ENCODE results near the gene PTPN14.

PTPN14 gene

GRCh38 chr1:214514032-214514818 is 37.2 kb downstream of the PTPN14 start (continued):
- TF ChIP-seq INSM2 (tag by site-specific recombination; IDR thresholded peaks at IDR 0.05) (no peak), ZNF747 (tag by site-specific recombination; IDR thresholded peaks at IDR 0.05) (no peak), TRIM28 (IDR thresholded peaks at IDR 0.05; ENCODE audit: borderline replicate concordance, low read length) (0 out of 2 replicates have a peak, but pooled peaks have one; percentile 11), ZNF791 (tag by site-specific recombination; IDR thresholded peaks at IDR 0.05) (no peak), FEZF1 (tag by site-specific recombination; IDR thresholded peaks at IDR 0.05) (peak; percentile 92), ZNF449 (tag by site-specific recombination; IDR thresholded peaks at IDR 0.05) (peak; percentile 10; the same call in 1 of the 2 replicates), ZNF404 (tag by site-specific recombination; IDR thresholded peaks at IDR 0.05) (no peak), PRDM6 (tag by site-specific recombination; IDR thresholded peaks at IDR 0.05) (peak; percentile 90), ZNF561 (tag by site-specific recombination; IDR thresholded peaks at IDR 0.05; ENCODE audit: borderline replicate concordance) (peak; percentile 64), PBX3 (CRISPR knock-in tag; IDR thresholded peaks at IDR 0.05) (no peak), ZFP69B (tag by site-specific recombination; IDR thresholded peaks at IDR 0.05) (peak; percentile 71), ZNF221 (tag by site-specific recombination; IDR thresholded peaks at IDR 0.05; ENCODE audit: borderline replicate concordance) (no peak), ZNF704 (tag by site-specific recombination; IDR thresholded peaks at IDR 0.05) (no peak), ZEB2 (tag by site-specific recombination; IDR thresholded peaks at IDR 0.05) (peak; percentile 28; the same call in 1 of the 2 replicates), ZSCAN30 (tag by site-specific recombination; IDR thresholded peaks at IDR 0.05) (peak; percentile 89), ZSCAN23 (tag by site-specific recombination; IDR thresholded peaks at IDR 0.05) (no peak), ATF2 (tag by site-specific recombination; IDR thresholded peaks at IDR 0.05; ENCODE audit: low read depth) (0 out of 2 replicates have a peak, but pooled peaks have one; percentile 23), HOXD13 (CRISPR knock-in tag; IDR thresholded peaks at IDR 0.05; ENCODE audit: borderline replicate concordance) (peak; percentile 92), ZNF48 (tag by site-specific recombination; IDR thresholded peaks at IDR 0.05) (no peak), ZNF548 (tag by site-specific recombination; IDR thresholded peaks at IDR 0.05) (no peak), IKZF3 (tag by site-specific recombination; IDR thresholded peaks at IDR 0.05) (peak; percentile 98), RBAK (tag by site-specific recombination; IDR thresholded peaks at IDR 0.05) (no peak), ZBTB20 (tag by site-specific recombination; IDR thresholded peaks at IDR 0.05) (peak; percentile 86), ZNF350 (tag by site-specific recombination; IDR thresholded peaks at IDR 0.05) (no peak), ZNF398 (tag by site-specific recombination; IDR thresholded peaks at IDR 0.05) (no peak), ZNF580 (tag by site-specific recombination; IDR thresholded peaks at IDR 0.05) (peak; percentile 90)

All from HEK293 (cell line).